22Rv1 (cell line): ENCODE data around the gene ITGAV.

Source experiments
- CTCF ChIP-seq: fragments of 450-650 bp; IDR thresholded peaks from 2 replicates; pipeline ENCODE4 v1.5.1; 2017; ENCODE audit warnings: mild to moderate bottlenecking
- ZFX ChIP-seq: fragments of 450-650 bp; IDR thresholded peaks from 2 replicates; pipeline ENCODE4 v1.6.1; 2017; ENCODE audit warnings: antibody characterized with exemption, borderline replicate concordance

GRCh38 chr2:186714611-186715010 is 124.8 kb downstream of the ITGAV start:
- TF ChIP-seq CTCF (no peak), ZFX (no peak)
